ENCODE measurements around the gene HRAS. TPM values are rescaled to one million over a fixed set of nuclear protein-coding genes. Genes with fewer than 3 reads are reported as not detected.

HRAS gene
- total RNA-seq, 2 donors from 2014 or later = 64.8 to 68.2 TPM

GRCh38 chr11:535210-535518, 212 bp downstream of the HRAS start:
- H3K27ac ChIP-seq (ENCODE audit: low read depth, low read length) = no peak overlapping the region
- peak overlapping the region; percentile 86 for H3K4me3 ChIP-seq (ENCODE audit: low read length)
- Mint-ChIP-seq H3K27me3 (ENCODE audit: insufficient read depth) (peaks cover 9% of the 10 kb centered on the region), H3K27ac (no peak overlapping the region), H3K36me3 (ENCODE audit: low read depth) (peaks cover 10% of the 10 kb centered on the region), H3K4me3 (peak overlapping the region; percentile 66), H3K9me3 (no peaks in the 10 kb centered on the region), H3K4me1 (no peaks in the 10 kb centered on the region)
- peaks cover 8% of the 10 kb centered on the region for H3K36me3 ChIP-seq (ENCODE audit: control insufficient read depth, insufficient read depth, low read length)
- no peak for TF ChIP-seq CTCF (conservative IDR thresholded peaks at IDR 0.05)
- H3K9ac ChIP-seq (ENCODE audit: extremely low read depth, low read length, poor library complexity, severe bottlenecking) = no peak overlapping the region
- whole genome bisulfite sequencing, 2 experiments (ENCODE audit: insufficient coverage in 1 of 2, insufficient read length in 1 of 2) = 0 to 2% methylated on average over 23 to 55 of the region's 56 CpGs
- H3K4me1 ChIP-seq (ENCODE audit: control insufficient read depth, insufficient read depth, low read length) = no peaks in the 10 kb centered on the region
- no peaks in the 10 kb centered on the region for H3K9me3 ChIP-seq (ENCODE audit: control insufficient read depth, low read length)
- DNase-seq = no peak
- H3K27me3 ChIP-seq (ENCODE audit: control insufficient read depth, insufficient read depth, low read length, poor library complexity, severe bottlenecking) = no peaks in the 10 kb centered on the region

GRCh38 chr11:534396-535209, 773 bp downstream of the HRAS start:
- H3K4me1 Mint-ChIP-seq = no peaks in the 10 kb centered on the region
- Histone ChIP-seq H3K9me3 (ENCODE audit: control insufficient read depth, low read length) (no peaks in the 10 kb centered on the region), H3K27me3 (ENCODE audit: control insufficient read depth, insufficient read depth, low read length, poor library complexity, severe bottlenecking) (no peaks in the 10 kb centered on the region), H3K36me3 (ENCODE audit: control insufficient read depth, insufficient read depth, low read length) (peaks cover 8% of the 10 kb centered on the region), H3K4me3 (ENCODE audit: low read length) (peak overlapping the region; percentile 86), H3K4me1 (ENCODE audit: control insufficient read depth, insufficient read depth, low read length) (no peaks in the 10 kb centered on the region), H3K27ac (ENCODE audit: low read depth, low read length) (no peak overlapping the region), H3K9ac (ENCODE audit: extremely low read depth, low read length, poor library complexity, severe bottlenecking) (peak overlapping the region; percentile 33)
- peaks cover 10% of the 10 kb centered on the region for H3K36me3 Mint-ChIP-seq (ENCODE audit: low read depth)
- peak overlapping the region; percentile 65 for H3K4me3 Mint-ChIP-seq
- H3K9me3 Mint-ChIP-seq = no peaks in the 10 kb centered on the region
- no peak for TF ChIP-seq CTCF (conservative IDR thresholded peaks at IDR 0.05)
- peaks cover 9% of the 10 kb centered on the region for H3K27me3 Mint-ChIP-seq (ENCODE audit: insufficient read depth)
- no peak overlapping the region for H3K27ac Mint-ChIP-seq
- peak; percentile 69 for DNase-seq
- 16 to 32% methylated on average over 33 to 66 of the region's 66 CpGs for WGBS, 2 experiments (ENCODE audit: insufficient coverage in 1 of 2, insufficient read length in 1 of 2)

GRCh38 chr11:533586-534395, 1.6 kb downstream of the HRAS start:
- DNase-seq = peak; percentile 38
- no peak overlapping the region for H3K27ac Mint-ChIP-seq
- 94 to 95% methylated on average over 32 to 37 of the region's 37 CpGs for WGBS, 2 experiments (ENCODE audit: insufficient coverage in 1 of 2, insufficient read length in 1 of 2)
- no peaks in the 10 kb centered on the region for H3K9me3 Mint-ChIP-seq
- no peak for TF ChIP-seq CTCF (conservative IDR thresholded peaks at IDR 0.05)
- H3K4me3 Mint-ChIP-seq = peak overlapping the region; percentile 65
- H3K4me1 Mint-ChIP-seq = no peaks in the 10 kb centered on the region
- Histone ChIP-seq H3K27ac (ENCODE audit: low read depth, low read length) (no peak overlapping the region), H3K36me3 (ENCODE audit: control insufficient read depth, insufficient read depth, low read length) (peaks cover 8% of the 10 kb centered on the region), H3K9me3 (ENCODE audit: control insufficient read depth, low read length) (no peaks in the 10 kb centered on the region), H3K4me3 (ENCODE audit: low read length) (peak overlapping the region; percentile 86), H3K4me1 (ENCODE audit: control insufficient read depth, insufficient read depth, low read length) (no peaks in the 10 kb centered on the region), H3K9ac (ENCODE audit: extremely low read depth, low read length, poor library complexity, severe bottlenecking) (no peak overlapping the region), H3K27me3 (ENCODE audit: control insufficient read depth, insufficient read depth, low read length, poor library complexity, severe bottlenecking) (no peaks in the 10 kb centered on the region)
- peaks cover 9% of the 10 kb centered on the region for H3K27me3 Mint-ChIP-seq (ENCODE audit: insufficient read depth)
- H3K36me3 Mint-ChIP-seq (ENCODE audit: low read depth) = peaks cover 10% of the 10 kb centered on the region
